Spleen (tissue), 7 donors: ENCODE data around the gene RAPGEF6.

Source experiments
- POLR2AphosphoS5 ChIP-seq, 3 donors: sonication (generic); formaldehyde crosslinking; IDR thresholded peaks; one replicate each; pipeline ENCODE4 v1.5.1; 2017; ENCODE audit warnings: antibody characterized with exemption in 3 of 3
- TF ChIP-seq, protein P1 (sequence below), 11 experiments: fragments of 200-600 bp in 7 of 11; fragments of 450-650 bp in 4 of 11; sonication (generic) in 4 of 11; IDR thresholded peaks in 8 of 11; conservative IDR thresholded peaks in 3 of 11; 1 replicate in 7 of 11; 2 replicates in 4 of 11; pipeline versions ENCODE4 v1.4.0 to v1.8.0; 2016 to 2021; ENCODE audit warnings: antibody characterized with exemption in 11 of 11, inconsistent platforms in 4 of 11, mild to moderate bottlenecking in 1 of 11
- donor health status: DM: no; HTN: no; CAD: no; lungs with moderate emphysema.
- donor health status: DM: no; HTN: no; CAD: no.
- donor health status: DM: no; HTN: no; CAD: no.

GRCh38 chr5:131640043-131640856 lies 5.2 kb upstream of the RAPGEF6 start:
- TF ChIP-seq POLR2AphosphoS5 (IDR thresholded peaks at IDR 0.05), result no peak
- TF ChIP-seq, protein P1, sequence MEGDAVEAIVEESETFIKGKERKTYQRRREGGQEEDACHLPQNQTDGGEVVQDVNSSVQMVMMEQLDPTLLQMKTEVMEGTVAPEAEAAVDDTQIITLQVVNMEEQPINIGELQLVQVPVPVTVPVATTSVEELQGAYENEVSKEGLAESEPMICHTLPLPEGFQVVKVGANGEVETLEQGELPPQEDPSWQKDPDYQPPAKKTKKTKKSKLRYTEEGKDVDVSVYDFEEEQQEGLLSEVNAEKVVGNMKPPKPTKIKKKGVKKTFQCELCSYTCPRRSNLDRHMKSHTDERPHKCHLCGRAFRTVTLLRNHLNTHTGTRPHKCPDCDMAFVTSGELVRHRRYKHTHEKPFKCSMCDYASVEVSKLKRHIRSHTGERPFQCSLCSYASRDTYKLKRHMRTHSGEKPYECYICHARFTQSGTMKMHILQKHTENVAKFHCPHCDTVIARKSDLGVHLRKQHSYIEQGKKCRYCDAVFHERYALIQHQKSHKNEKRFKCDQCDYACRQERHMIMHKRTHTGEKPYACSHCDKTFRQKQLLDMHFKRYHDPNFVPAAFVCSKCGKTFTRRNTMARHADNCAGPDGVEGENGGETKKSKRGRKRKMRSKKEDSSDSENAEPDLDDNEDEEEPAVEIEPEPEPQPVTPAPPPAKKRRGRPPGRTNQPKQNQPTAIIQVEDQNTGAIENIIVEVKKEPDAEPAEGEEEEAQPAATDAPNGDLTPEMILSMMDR (IDR thresholded peaks at IDR 0.05 in 8 of 11, conservative IDR thresholded peaks at IDR 0.05 in 3 of 11), result no peak
